Measurements from ENCODE around the gene IMPG2.
"Not testable (repeated sequence)": the region's sequence is repeated elsewhere in the genome, so short reads cannot be mapped to it uniquely, and the experiment has no call there.

Gene IMPG2

GRCh38 chr3:101320475-101320874, at the start of gene IMPG2:
Gene IMPG2 (minus strand): TSS chr3:101320575. CDS start chr3:101320372, 203 bp downstream.
- no peak for DNase-seq (ENCODE audit: low read depth in 2 of 2, low spot score in 1 of 2)

DNA sequence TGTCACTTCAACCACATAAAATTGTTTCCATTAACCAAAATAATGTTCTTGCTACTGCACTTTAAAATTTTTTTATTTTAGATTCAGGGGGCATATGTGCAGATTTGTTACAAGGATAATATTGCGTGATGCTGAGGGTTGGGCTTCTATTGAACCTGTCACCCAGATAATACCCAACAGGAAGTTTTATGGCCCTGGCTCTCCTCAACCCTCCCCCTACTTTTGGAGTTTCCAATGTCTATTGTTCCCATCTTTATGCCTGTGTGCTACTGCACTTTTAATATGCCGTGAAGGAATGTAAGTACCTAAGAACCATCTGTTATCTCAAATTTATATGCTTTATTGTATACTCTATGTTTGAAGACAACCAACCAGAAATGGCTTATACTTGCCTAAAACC, 42.0 kb upstream of the IMPG2 start:
- DNase-seq (ENCODE audit: low read depth in 2 of 2, low spot score in 1 of 2), result no peak

DNA sequence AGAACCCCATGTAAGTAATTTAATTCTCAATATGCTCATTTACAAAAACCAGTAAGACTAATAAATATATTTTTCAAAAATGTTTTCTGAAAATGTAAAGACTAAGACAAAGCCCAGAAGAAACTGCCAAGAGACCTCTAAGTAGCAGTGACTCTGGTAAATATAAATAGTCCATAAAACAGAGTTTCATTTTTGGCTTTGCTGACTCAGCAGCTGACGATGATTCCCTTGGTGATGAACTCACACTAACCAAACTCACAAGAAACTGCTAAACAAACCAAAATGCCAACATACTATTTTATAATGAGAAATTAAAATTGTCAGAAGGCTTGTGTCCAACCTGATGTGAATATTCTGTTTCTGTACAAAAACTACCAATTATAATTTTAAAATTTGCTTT, 31.5 kb upstream of the IMPG2 start:
- no peak for DNase-seq (ENCODE audit: low read depth in 2 of 2, low spot score in 1 of 2)

DNA sequence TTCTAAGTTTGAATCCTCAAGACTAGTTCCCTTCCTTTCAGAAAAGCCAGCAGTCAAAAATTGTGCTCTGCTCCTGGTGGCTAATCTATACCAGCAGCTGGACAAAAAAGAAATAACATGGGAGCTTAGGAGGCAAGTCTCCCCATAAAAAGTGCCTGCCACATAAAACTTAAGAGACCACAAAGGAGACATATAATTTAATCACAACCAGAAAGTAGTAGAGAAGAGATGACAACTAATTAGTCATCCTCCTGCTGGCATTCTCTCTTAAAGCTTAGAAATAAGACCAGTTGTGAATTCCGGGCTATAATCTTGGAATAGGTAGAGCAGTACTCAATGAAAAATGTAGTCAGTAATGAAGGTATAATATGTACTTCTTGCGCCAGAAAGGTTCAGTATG, 20.2 kb upstream of the IMPG2 start:
- no peak for DNase-seq (ENCODE audit: low read depth in 2 of 2, low spot score in 1 of 2)

- DNase-seq (ENCODE audit: low read depth in 2 of 2, low spot score in 1 of 2), result no peak
Measured at GRCh38 chr3:101333883-101334282, 13.5 kb upstream of the IMPG2 start.

- no peak for DNase-seq (ENCODE audit: low read depth in 2 of 2, low spot score in 1 of 2)
Measured at GRCh38 chr3:101329016-101329673, 8.8 kb upstream of the IMPG2 start.

DNA sequence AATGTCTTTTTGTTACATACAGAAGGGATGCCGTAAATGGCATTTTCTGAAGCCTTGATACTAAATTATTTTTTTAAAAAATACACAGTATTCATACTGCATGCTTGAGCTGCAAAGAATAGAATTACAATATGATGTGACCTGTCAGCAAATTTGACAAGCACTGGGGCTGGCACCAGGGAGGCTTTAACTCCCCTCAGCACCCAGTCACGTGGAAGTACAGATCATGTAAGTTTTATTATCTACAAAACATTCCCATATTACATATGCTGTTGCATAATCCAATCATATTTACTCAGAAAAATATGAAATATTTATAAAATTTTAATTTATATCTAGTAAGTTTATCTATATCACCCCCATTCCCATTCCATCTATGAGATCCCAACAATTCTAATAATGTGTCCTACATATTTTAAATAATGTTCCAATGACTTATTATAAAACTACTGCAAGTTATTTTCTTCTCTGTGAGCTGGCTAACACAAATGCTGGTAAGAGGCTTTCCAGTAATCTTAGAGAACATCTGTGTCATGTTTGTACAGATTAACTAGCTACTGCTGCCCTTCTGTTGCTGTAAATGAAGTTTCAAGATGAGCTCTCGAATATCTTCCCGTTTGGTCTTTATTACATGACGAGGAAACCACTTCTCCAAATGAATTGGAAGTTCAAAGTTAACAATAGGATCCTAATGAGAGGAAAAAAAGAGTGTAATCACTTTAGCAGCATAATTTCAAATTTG, 5.2 kb upstream of the IMPG2 start:
- DNase-seq (ENCODE audit: low read depth in 2 of 2, low spot score in 1 of 2), result no peak

- DNase-seq (ENCODE audit: low read depth in 2 of 2, low spot score in 1 of 2), result no peak
Measured at GRCh38 chr3:101319531-101319930, 844 bp downstream of the IMPG2 start.

DNA sequence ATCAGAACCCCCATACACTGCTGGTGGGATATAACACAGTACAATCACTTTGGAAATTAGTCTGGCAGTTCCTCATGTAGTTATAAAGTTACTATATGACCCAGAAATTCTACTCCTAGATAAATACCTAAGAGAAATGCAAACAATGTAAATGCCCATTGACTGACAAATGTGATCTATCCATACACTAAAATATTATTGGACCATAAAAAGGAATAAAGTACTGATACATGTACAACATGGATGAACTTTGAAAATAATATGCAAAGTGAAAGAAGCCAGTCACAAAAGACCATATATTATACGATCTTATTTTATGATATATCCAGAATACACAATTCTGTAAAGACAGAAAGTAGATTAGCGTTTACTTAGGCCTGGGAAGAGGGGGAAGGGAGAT, 7.8 kb downstream of the IMPG2 start:
- DNase-seq (ENCODE audit: low read depth in 2 of 2, low spot score in 1 of 2), result no peak

- no peak for DNase-seq (ENCODE audit: low read depth in 2 of 2, low spot score in 1 of 2)
Measured at GRCh38 chr3:101311676-101312075, 8.7 kb downstream of the IMPG2 start.

- DNase-seq (ENCODE audit: low read depth in 2 of 2, low spot score in 1 of 2), result no peak
Measured at GRCh38 chr3:101310978-101311375, 9.4 kb downstream of the IMPG2 start.

- DNase-seq (ENCODE audit: low read depth in 2 of 2, low spot score in 1 of 2), result not testable (repeated sequence)
Measured at GRCh38 chr3:101308147-101308772, 12.1 kb downstream of the IMPG2 start.

GRCh38 chr3:101303836-101304235, 16.5 kb downstream of the IMPG2 start:
- DNase-seq (ENCODE audit: low read depth in 2 of 2, low spot score in 1 of 2), result no peak

- DNase-seq (ENCODE audit: low read depth in 2 of 2, low spot score in 1 of 2), result no peak
Measured at GRCh38 chr3:101303089-101303731, 17.2 kb downstream of the IMPG2 start.

GRCh38 chr3:101300073-101300472, 20.3 kb downstream of the IMPG2 start:
- DNase-seq (ENCODE audit: low read depth in 2 of 2, low spot score in 1 of 2), result no peak

DNA sequence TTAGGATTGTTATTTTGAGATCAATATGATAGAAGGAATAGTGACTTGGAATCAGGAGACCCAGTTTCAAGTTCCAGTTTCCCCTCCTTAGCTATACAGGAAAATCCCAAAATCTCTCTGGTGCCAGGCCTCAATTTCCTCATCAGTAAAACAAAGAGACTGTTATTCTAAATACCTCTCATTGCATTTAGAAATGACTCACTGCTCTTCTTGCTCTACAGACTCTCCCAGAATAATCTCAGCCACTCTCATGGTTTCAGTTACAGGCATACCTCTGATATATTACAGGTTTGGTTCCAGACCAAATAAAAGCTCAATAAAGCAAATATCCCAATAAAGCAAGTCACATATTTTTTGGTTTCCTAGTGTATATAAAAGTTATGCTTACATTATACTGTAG, 28.3 kb downstream of the IMPG2 start:
- no peak for DNase-seq (ENCODE audit: low read depth in 2 of 2, low spot score in 1 of 2)

GRCh38 chr3:101288294-101288693, 32.1 kb downstream of the IMPG2 start:
- no peak for DNase-seq (ENCODE audit: low read depth in 2 of 2, low spot score in 1 of 2)

DNA sequence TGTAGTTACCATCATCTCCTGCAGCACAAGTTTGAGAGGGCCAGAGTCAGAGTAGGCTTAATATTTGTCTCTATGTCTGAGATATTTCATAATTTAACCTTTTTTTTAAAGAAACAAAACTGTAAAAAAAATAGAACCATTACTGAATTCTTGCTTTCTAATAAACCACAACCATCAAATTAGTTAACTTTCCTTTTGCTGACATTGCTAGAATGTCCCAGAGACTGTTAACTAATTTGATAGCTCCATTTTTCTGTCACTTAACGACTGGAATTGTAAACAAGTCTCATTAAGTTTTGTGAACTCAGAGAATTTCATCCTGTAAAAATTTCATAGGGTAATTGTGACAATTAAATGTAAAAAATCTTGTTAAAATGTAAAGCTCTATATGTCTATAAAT, 35.6 kb downstream of the IMPG2 start:
- no peak for DNase-seq (ENCODE audit: low read depth in 2 of 2, low spot score in 1 of 2)

DNA sequence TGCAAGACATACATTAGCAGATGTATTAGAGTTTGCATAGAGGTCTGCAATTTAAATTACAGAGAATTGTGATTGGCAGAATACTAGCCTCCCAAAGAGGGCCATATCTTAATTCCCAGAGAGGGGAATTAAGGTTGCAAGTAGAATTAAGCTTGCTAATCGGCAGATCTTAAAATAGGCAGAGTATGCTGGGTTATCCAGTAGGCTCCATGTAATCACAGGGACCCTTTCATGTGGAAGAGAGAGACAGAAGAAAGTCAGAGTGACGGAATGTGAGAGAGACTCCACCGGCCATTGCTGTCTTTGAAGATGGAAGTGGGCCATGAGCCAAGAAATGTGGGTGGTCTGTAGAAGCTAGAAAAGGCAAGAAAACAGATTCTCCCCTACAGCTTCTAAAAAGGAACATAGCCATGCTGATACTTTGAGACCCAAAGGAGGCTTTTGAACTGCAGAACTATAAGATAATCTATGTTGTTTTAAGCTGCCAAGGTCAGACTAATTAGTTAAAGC, 38.8 kb downstream of the IMPG2 start:
- DNase-seq (ENCODE audit: low read depth in 2 of 2, low spot score in 1 of 2), result no peak

DNA sequence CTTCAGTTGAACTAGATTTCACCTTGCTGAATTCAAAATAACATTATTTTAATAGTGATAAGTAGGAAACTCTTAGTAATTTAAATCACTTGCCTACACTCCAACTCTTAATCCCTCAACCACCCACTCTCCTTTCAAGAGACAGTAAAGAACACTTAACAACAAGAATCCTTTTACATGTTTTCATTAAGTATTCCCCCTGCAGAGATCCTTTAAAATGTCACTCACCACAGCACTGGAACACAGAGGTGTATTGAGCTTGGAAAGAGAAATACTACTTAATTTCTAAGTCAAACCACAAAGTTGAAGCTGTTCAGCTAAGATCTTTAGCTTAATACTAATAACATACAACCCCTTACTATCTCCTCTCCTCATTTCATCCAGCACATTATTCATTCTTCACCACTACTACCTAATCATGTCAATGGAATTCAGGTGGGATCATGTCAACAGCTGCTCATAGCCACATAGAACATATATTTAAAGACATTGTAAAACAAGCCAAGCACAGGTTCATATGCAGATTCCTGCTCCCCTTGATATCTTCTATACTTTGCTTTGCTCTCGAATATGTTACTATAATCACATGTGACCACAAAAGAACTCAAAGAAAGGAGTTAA, 40.5 kb downstream of the IMPG2 start:
- DNase-seq (ENCODE audit: low read depth in 2 of 2, low spot score in 1 of 2), result no peak

- DNase-seq (ENCODE audit: low read depth in 2 of 2, low spot score in 1 of 2), result no peak
Measured at GRCh38 chr3:101279162-101279561, 41.2 kb downstream of the IMPG2 start.

Data from stimulated activated CD8-positive, alpha-beta memory T cell treated with anti-CD3 and anti-CD28 coated beads, Interleukin-4, amount 100 ng/mL, for 4 hours (primary cell).